CD14-positive monocyte (primary cell): ENCODE results near the gene ZNF474. TPM values are rescaled to one million over a fixed set of nuclear protein-coding genes. Genes with fewer than 3 reads are reported as not detected.

Source experiments
- DNase-seq, 3 donors: peaks; one replicate each; pipeline ENCODE4 v3.0.0-alpha.2; 2011 to 2022
- H2AFZ ChIP-seq: 2 replicates; pipeline ENCODE4 v1.6.0; 2012; ENCODE audit warnings: mild to moderate bottlenecking, low read depth, low read length, inconsistent platforms; ENCODE audit not compliant: insufficient read depth, poor library complexity, severe bottlenecking
- H3K27ac ChIP-seq, 2 donors: 1 replicate in 1 of 2; 2 replicates in 1 of 2; pipeline ENCODE4 v1.5.1; 2012 to 2013; ENCODE audit warnings: low read length in 2 of 2, control low read depth in 1 of 2, inconsistent platforms in 1 of 2, low read depth in 1 of 2, mild to moderate bottlenecking in 1 of 2
- H3K27me3 ChIP-seq, 2 donors: one replicate each; pipeline versions ENCODE4 v1.6.0 to v1.6.1; 2011 to 2013; ENCODE audit warnings: low read length in 2 of 2; ENCODE audit not compliant: control insufficient read depth in 2 of 2, insufficient read depth in 2 of 2
- H3K36me3 ChIP-seq, 2 donors: replicated peaks in 1 of 2; 1 replicate in 1 of 2; 2 replicates in 1 of 2; pipeline versions ENCODE4 v1.5.1 to v1.6.1; 2012 to 2013; ENCODE audit warnings: low read length in 2 of 2, control low read depth in 1 of 2, inconsistent platforms in 1 of 2, mild to moderate bottlenecking in 1 of 2; ENCODE audit not compliant: insufficient read depth in 2 of 2, control insufficient read depth in 1 of 2
- H3K4me1 ChIP-seq, 2 donors: 1 replicate in 1 of 2; 2 replicates in 1 of 2; pipeline versions ENCODE4 v1.5.1 to v1.6.1; 2012 to 2013; ENCODE audit warnings: low read length in 2 of 2, control low read depth in 1 of 2, inconsistent platforms in 1 of 2, mild to moderate bottlenecking in 1 of 2, moderate library complexity in 1 of 2; ENCODE audit not compliant: insufficient read depth in 2 of 2, control insufficient read depth in 1 of 2
- H3K4me2 ChIP-seq: replicated peaks from 2 replicates; pipeline ENCODE3; 2012; ENCODE audit warnings: low read length, moderate library complexity, mild to moderate bottlenecking; ENCODE audit not compliant: poor library complexity, severe bottlenecking; ENCODE audit errors: extremely low read depth
- H3K4me3 ChIP-seq, 3 experiments: fragments of 200-600 bp in 1 of 3; sonication (generic) in 1 of 3; replicated peaks in 1 of 3; 1 replicate in 2 of 3; 2 replicates in 1 of 3; pipeline ENCODE4 v1.5.1; 2011 to 2013; ENCODE audit warnings: low read length in 3 of 3, mild to moderate bottlenecking in 3 of 3, control low read depth in 2 of 3, low read depth in 2 of 3, inconsistent platforms in 1 of 3, moderate library complexity in 1 of 3
- H3K79me2 ChIP-seq: 2 replicates; pipeline ENCODE4 v1.6.0; 2012; ENCODE audit warnings: mild to moderate bottlenecking, control low read depth, inconsistent platforms, low read length, moderate library complexity; ENCODE audit not compliant: insufficient read depth
- H3K9ac ChIP-seq: 2 replicates; pipeline ENCODE4 v1.6.0; 2017; ENCODE audit warnings: low read length, mild to moderate bottlenecking; ENCODE audit not compliant: insufficient read depth, poor library complexity, severe bottlenecking
- H3K9me3 ChIP-seq, 2 donors: replicated peaks in 1 of 2; 1 replicate in 1 of 2; 2 replicates in 1 of 2; pipeline versions ENCODE4 v1.5.1 to v1.6.1; 2012 to 2013; ENCODE audit warnings: low read length in 2 of 2, control low read depth in 1 of 2; ENCODE audit not compliant: control insufficient read depth in 1 of 2, insufficient read depth in 1 of 2
- H4K20me1 ChIP-seq: 2 replicates; pipeline ENCODE4 v1.6.0; 2012; ENCODE audit warnings: mild to moderate bottlenecking, low read length, control low read depth, moderate library complexity; ENCODE audit not compliant: insufficient read depth
- H3K27ac Mint-ChIP-seq, 7 donors: one replicate each; pipeline ENCODE4 v1.8.0; 2020; ENCODE audit warnings: mild to moderate bottlenecking in 7 of 7, mixed read lengths in 7 of 7, moderate library complexity in 6 of 7, inconsistent platforms in 2 of 7
- H3K27me3 Mint-ChIP-seq, 3 donors: one replicate each; pipeline ENCODE4 v1.8.0; 2021 to 2022; ENCODE audit warnings: low read depth in 3 of 3, mild to moderate bottlenecking in 3 of 3, mixed read lengths in 3 of 3, moderate library complexity in 3 of 3, inconsistent platforms in 1 of 3
- H3K36me3 Mint-ChIP-seq, 2 donors: one replicate each; pipeline ENCODE4 v1.8.0; 2020; ENCODE audit warnings: mixed read lengths in 2 of 2, inconsistent platforms in 1 of 2, mild to moderate bottlenecking in 1 of 2
- H3K4me1 Mint-ChIP-seq: one replicate; pipeline ENCODE4 v1.8.0; 2020; ENCODE audit warnings: mild to moderate bottlenecking, mixed read lengths
- H3K4me3 Mint-ChIP-seq, 2 donors: one replicate each; pipeline ENCODE4 v1.8.0; 2020; ENCODE audit warnings: mild to moderate bottlenecking in 2 of 2, mixed read lengths in 2 of 2, moderate library complexity in 1 of 2
- H3K9me3 Mint-ChIP-seq, 7 donors: one replicate each; pipeline ENCODE4 v1.8.0; 2020 to 2022; ENCODE audit warnings: mixed read lengths in 7 of 7, mild to moderate bottlenecking in 6 of 7, moderate library complexity in 6 of 7, inconsistent platforms in 2 of 7
- WGBS: methylation state at CpG from one replicate; pipeline ENCODE4 v1.1.5; 2013; ENCODE audit warnings: missing lambda C conversion rate; ENCODE audit not compliant: insufficient coverage; 5-methylcytosine and 5-hydroxymethylcytosine counted together
- intact Hi-C, 2 donors: fragments of 100-400 bp; cut with micrococcal nuclease; formaldehyde crosslinking; loops; one replicate each; pipeline versions ENCODE4 v1.15.0 to v1.15.1; 2023
- polyA plus RNA-seq, 3 donors: library from polyadenylated mRNA; depleted of rRNA in 1 of 3; unstranded in 2 of 3; stranded (reverse) in 1 of 3; fragments of 300-500 nt in 2 of 3; fragments of >200 nt in 1 of 3; fragmentation: Illumina TruSeq in 2 of 3; gene quantifications; 1 replicate in 2 of 3; 2 replicates in 1 of 3; pipeline ENCODE4 v1.2.3, GENCODE V29; 2012 to 2021
- TF ChIP-seq, protein P1 (sequence below): fragments of 200-600 bp; IDR thresholded peaks from one replicate; pipeline ENCODE4 v1.8.0; 2022; ENCODE audit warnings: antibody characterized with exemption, mild to moderate bottlenecking

ZNF474 gene
- polyA plus RNA-seq, 3 donors: 0.09 TPM; not detected in 2

- TF ChIP-seq, protein P1, sequence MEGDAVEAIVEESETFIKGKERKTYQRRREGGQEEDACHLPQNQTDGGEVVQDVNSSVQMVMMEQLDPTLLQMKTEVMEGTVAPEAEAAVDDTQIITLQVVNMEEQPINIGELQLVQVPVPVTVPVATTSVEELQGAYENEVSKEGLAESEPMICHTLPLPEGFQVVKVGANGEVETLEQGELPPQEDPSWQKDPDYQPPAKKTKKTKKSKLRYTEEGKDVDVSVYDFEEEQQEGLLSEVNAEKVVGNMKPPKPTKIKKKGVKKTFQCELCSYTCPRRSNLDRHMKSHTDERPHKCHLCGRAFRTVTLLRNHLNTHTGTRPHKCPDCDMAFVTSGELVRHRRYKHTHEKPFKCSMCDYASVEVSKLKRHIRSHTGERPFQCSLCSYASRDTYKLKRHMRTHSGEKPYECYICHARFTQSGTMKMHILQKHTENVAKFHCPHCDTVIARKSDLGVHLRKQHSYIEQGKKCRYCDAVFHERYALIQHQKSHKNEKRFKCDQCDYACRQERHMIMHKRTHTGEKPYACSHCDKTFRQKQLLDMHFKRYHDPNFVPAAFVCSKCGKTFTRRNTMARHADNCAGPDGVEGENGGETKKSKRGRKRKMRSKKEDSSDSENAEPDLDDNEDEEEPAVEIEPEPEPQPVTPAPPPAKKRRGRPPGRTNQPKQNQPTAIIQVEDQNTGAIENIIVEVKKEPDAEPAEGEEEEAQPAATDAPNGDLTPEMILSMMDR: no peak
- DNase-seq: no peak
- H3K27ac Mint-ChIP-seq: no peak overlapping the region
- H3K4me3 Mint-ChIP-seq: no peak overlapping the region
- Histone ChIP-seq H3K9me3 (no peaks in the 10 kb centered on the region), H3K36me3 (no peaks in the 10 kb centered on the region), H4K20me1 (no peaks in the 10 kb centered on the region), H2AFZ (no peak overlapping the region), H3K27ac (no peak overlapping the region), H3K79me2 (no peaks in the 10 kb centered on the region), H3K4me2 (no peak overlapping the region), H3K9ac (no peak overlapping the region), H3K27me3 (no peaks in the 10 kb centered on the region), H3K4me3 (no peak overlapping the region), H3K4me1 (no peaks in the 10 kb centered on the region)
- no peaks in the 10 kb centered on the region for H3K4me1 Mint-ChIP-seq
- H3K36me3 Mint-ChIP-seq: no peaks in the 10 kb centered on the region
- intact Hi-C loops: no loop called here
- no peaks in the 10 kb centered on the region for H3K9me3 Mint-ChIP-seq
- H3K27me3 Mint-ChIP-seq: no peaks in the 10 kb centered on the region
- no CpG with 5 or more reads among the region's 3 CpGs for WGBS
Observed at GRCh38 chr5:122162100-122162638, 32.8 kb downstream of the ZNF474 start.

- H3K9me3 Mint-ChIP-seq: peaks cover 0 to 2% (median 0%) of the 10 kb centered on the region in 7 donors
Observed at GRCh38 chr5:122163121-122164069, 34.0 kb downstream of the ZNF474 start.

More at GRCh38 chr5:122163121-122164069, 34.0 kb downstream of the ZNF474 start:
- Mint-ChIP-seq H3K36me3 (no peaks in the 10 kb centered on the region), H3K4me1 (no peaks in the 10 kb centered on the region), H3K27ac (no peak overlapping the region), H3K27me3 (peaks cover 0 to 3% (median 0%) of the 10 kb centered on the region in 3 donors), H3K4me3 (no peak overlapping the region)
- no peaks in the 10 kb centered on the region for H3K27me3 ChIP-seq
- no peak overlapping the region for H3K4me3 ChIP-seq
- no peaks in the 10 kb centered on the region for H3K9me3 ChIP-seq
- no peak overlapping the region for H2AFZ ChIP-seq
- TF ChIP-seq, protein P1: no peak
- no peak overlapping the region for H3K27ac ChIP-seq
- intact Hi-C loops: no loop called here
- H3K4me1 ChIP-seq: no peaks in the 10 kb centered on the region
- H3K4me2 ChIP-seq: no peak overlapping the region
- H3K36me3 ChIP-seq: no peaks in the 10 kb centered on the region
- DNase-seq: no peak
- H4K20me1 ChIP-seq: no peaks in the 10 kb centered on the region
- WGBS: no CpG with 5 or more reads among the region's 4 CpGs
- no peaks in the 10 kb centered on the region for H3K79me2 ChIP-seq
- no peak overlapping the region for H3K9ac ChIP-seq
